ENCODE results near the gene PPARD.
"Not testable (repeated sequence)": the region's sequence is repeated elsewhere in the genome, so short reads cannot be mapped to it uniquely, and the experiment has no call there.

Gene PPARD

DNA sequence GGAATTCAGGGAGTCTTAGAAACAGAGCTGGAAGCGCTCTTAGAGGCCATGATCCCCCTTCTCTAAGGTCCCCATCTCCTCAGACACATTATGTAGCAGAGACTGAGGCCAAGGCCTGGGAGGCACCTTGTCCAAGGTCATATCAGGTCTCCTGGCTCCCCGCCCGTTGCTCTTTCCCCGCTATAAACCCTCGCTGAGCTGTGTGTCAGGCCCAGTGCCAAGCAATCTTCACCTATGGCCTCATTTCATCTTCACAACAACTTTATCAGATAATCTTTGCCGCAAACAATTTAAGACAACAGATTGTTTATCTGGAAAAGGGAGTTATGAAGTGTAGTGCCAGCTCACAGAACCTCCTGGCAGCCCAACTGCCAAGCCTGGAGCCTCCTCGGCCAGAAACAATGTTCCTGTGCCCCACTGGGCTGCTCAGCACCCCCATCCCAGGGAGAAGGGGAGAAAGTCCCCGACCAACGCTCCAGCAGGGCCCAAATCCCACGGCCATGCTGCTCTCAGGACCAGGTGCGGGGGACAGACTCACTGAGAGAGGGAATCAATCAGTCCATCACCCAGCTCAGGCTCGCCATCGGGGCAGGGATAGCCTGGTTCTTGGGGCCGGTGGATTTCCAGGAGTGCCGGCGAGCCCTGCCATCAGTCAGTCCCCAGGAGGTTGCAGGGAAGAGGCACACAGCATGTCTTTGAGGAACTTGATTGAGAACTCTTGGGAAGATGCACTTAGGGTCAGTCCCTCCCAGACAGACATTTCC is 92.9 kb downstream of the PPARD start:
- Histone ChIP-seq H3K9ac (ENCODE audit: low read length) (no peak overlapping the region), H3K4me1 (ENCODE audit: control insufficient read depth, insufficient read depth, low read length) (peaks cover 3% of the 10 kb centered on the region), H3K27me3 (ENCODE audit: control insufficient read depth, insufficient read depth, low read length) (no peaks in the 10 kb centered on the region), H3K36me3 (ENCODE audit: control insufficient read depth, insufficient read depth, low read length) (no peaks in the 10 kb centered on the region), H3K4me3 (ENCODE audit: low read length) (no peak overlapping the region), H3K27ac (ENCODE audit: low read depth, low read length) (no peak overlapping the region)

DNA sequence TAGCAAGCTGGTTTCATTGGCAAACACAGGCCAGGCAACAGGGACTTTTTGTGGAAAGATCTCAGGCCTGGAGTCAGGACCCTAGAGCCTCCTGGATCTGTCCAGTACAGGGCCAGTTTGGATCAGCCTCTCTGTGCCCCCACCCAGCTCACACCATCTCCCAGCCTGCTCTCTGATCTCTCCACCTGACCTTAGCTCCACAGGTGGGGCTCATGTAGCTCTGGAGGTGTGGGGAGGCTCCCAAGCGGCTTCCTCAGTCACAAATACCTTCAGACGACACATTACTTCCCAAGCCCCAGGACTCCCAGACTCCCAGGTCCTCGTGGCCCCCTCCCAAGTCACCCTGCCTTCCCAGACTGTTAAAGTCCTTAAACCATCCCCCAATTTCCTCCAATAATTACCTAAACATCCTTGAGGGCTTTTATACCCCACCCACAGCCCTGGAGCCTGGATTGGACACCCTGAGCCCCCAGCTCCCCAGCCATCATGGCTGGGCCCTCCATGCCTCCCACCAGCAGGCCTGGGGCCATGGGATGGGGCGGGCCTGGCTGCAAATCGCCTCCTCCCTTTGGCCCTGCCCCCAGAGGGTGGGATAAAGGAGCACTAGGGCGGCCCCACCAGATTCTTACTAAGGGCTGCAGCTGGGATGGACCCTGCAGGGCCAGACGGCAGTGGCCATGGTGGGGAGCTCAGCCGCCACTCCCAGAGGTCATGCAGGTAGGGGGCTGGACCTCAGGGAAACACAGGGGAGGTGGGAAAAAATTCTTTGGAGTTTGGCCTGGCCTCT is 93.9 kb downstream of the PPARD start:
- H3K9ac ChIP-seq (ENCODE audit: low read length) = no peak overlapping the region
- no peaks in the 10 kb centered on the region for H3K27me3 ChIP-seq (ENCODE audit: control insufficient read depth, insufficient read depth, low read length)
- peaks cover 3% of the 10 kb centered on the region for H3K4me1 ChIP-seq (ENCODE audit: control insufficient read depth, insufficient read depth, low read length)
- H3K27ac ChIP-seq (ENCODE audit: low read depth, low read length) = no peak overlapping the region
- no peaks in the 10 kb centered on the region for H3K36me3 ChIP-seq (ENCODE audit: control insufficient read depth, insufficient read depth, low read length)
- H3K4me3 ChIP-seq (ENCODE audit: low read length) = no peak overlapping the region

DNA sequence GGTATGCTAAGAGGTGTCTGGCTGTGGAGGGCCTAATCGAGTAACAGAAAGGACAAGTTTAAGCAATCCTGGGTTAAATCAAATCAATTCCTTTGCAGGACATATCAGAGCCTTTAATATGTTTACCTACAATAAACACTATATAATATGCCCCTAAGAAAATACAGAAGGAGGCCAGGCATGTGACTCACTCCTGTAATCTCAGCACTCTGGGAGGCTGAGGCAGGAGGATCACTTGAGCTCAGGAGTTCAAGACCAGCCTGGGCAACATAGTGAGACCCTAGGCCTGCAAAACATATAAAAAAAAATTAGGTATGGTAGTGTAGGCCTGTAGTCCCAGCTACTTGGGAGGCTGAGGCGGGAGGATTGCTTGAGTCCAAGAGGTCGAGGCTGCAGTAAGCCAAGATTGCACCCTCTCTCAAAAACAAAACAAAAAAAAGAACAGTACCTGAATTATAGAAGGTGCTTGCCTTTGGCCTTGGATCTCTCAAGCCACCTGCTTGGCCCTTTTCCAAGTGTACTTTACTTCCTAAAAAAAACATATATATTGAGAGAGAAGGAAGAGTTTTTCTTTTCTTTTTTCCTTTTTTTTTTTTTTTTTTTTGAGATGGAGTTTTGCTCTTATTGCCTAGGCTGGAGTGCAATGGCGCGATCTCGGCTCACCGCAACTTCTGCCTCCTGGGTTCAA is 96.2 kb downstream of the PPARD start:
- not testable (repeated sequence) for H3K27me3 ChIP-seq (ENCODE audit: control insufficient read depth, insufficient read depth, low read length); H3K4me1 ChIP-seq (ENCODE audit: control insufficient read depth, insufficient read depth, low read length); H3K9ac ChIP-seq (ENCODE audit: low read length); H3K27ac ChIP-seq (ENCODE audit: low read depth, low read length); H3K4me3 ChIP-seq (ENCODE audit: low read length); H3K36me3 ChIP-seq (ENCODE audit: control insufficient read depth, insufficient read depth, low read length)

DNA sequence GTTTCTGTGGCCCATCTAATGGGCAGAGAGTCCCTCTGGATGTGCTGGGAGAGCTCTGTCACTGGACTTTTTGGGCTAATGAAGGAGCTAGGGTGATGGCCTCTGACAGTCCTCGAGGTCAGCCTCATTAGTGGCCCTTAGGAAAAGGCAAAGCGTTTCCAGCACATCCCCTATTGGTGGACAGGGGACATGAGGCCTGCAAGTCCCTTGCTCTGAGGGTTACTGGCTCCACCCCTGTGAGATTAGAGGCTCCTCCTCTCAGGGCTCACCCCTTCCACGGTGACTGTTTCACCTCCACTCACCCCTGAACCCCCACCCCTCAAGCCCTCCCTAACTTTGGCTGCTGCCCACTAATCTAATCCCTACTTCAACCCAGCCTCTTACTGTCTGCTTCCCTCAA is 97.0 kb downstream of the PPARD start:
- Histone ChIP-seq H3K4me1 (ENCODE audit: control insufficient read depth, insufficient read depth, low read length) (peaks cover 3% of the 10 kb centered on the region), H3K27ac (ENCODE audit: low read depth, low read length) (no peak overlapping the region), H3K4me3 (ENCODE audit: low read length) (no peak overlapping the region), H3K9ac (ENCODE audit: low read length) (no peak overlapping the region), H3K27me3 (ENCODE audit: control insufficient read depth, insufficient read depth, low read length) (no peaks in the 10 kb centered on the region), H3K36me3 (ENCODE audit: control insufficient read depth, insufficient read depth, low read length) (no peaks in the 10 kb centered on the region)

- Histone ChIP-seq H3K36me3 (ENCODE audit: control insufficient read depth, insufficient read depth, low read length) (no peaks in the 10 kb centered on the region), H3K4me3 (ENCODE audit: low read length) (no peak overlapping the region), H3K27ac (ENCODE audit: low read depth, low read length) (no peak overlapping the region), H3K27me3 (ENCODE audit: control insufficient read depth, insufficient read depth, low read length) (no peaks in the 10 kb centered on the region), H3K9ac (ENCODE audit: low read length) (no peak overlapping the region), H3K4me1 (ENCODE audit: control insufficient read depth, insufficient read depth, low read length) (no peaks in the 10 kb centered on the region)
Observed at GRCh38 chr6:35441205-35441604, 98.8 kb downstream of the PPARD start.

- H3K4me3 ChIP-seq (ENCODE audit: low read length) = no peak overlapping the region
- no peak overlapping the region for H3K27ac ChIP-seq (ENCODE audit: low read depth, low read length)
- no peaks in the 10 kb centered on the region for H3K27me3 ChIP-seq (ENCODE audit: control insufficient read depth, insufficient read depth, low read length)
- no peak overlapping the region for H3K9ac ChIP-seq (ENCODE audit: low read length)
- H3K4me1 ChIP-seq (ENCODE audit: control insufficient read depth, insufficient read depth, low read length) = no peaks in the 10 kb centered on the region
- no peaks in the 10 kb centered on the region for H3K36me3 ChIP-seq (ENCODE audit: control insufficient read depth, insufficient read depth, low read length)
Observed at GRCh38 chr6:35441642-35442041, 99.3 kb downstream of the PPARD start.

DNA sequence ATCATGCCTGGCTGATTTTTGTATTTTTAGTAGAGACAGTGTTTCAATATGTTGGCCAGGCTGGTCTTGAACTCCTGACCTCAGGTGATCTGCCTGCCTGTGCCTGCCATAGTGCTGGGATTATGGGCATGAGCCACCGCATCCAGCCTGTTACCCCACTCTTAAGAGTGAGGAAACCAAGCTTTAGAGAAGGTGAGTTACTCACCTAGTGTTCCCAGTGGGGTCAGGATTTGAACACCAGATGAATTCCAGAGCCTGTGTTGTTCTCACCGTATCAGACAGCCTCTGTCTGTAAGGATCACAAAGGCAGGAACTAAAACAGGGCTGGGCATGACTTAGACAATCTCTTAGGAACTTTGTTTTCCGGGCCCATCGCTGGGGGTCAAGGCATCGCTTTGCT is 100.3 kb downstream of the PPARD start:
- no peak overlapping the region for H3K9ac ChIP-seq (ENCODE audit: low read length)
- H3K36me3 ChIP-seq (ENCODE audit: control insufficient read depth, insufficient read depth, low read length) = no peaks in the 10 kb centered on the region
- H3K27me3 ChIP-seq (ENCODE audit: control insufficient read depth, insufficient read depth, low read length) = no peaks in the 10 kb centered on the region
- H3K27ac ChIP-seq (ENCODE audit: low read depth, low read length) = no peak overlapping the region
- no peaks in the 10 kb centered on the region for H3K4me1 ChIP-seq (ENCODE audit: control insufficient read depth, insufficient read depth, low read length)
- no peak overlapping the region for H3K4me3 ChIP-seq (ENCODE audit: low read length)

GRCh38 chr6:35443341-35444030 is 101.1 kb downstream of the PPARD start:
- Histone ChIP-seq H3K27me3 (ENCODE audit: control insufficient read depth, insufficient read depth, low read length) (no peaks in the 10 kb centered on the region), H3K4me1 (ENCODE audit: control insufficient read depth, insufficient read depth, low read length) (no peaks in the 10 kb centered on the region), H3K9ac (ENCODE audit: low read length) (no peak overlapping the region), H3K4me3 (ENCODE audit: low read length) (no peak overlapping the region), H3K36me3 (ENCODE audit: control insufficient read depth, insufficient read depth, low read length) (no peaks in the 10 kb centered on the region), H3K27ac (ENCODE audit: low read depth, low read length) (no peak overlapping the region)

GRCh38 chr6:35445691-35446090 is 103.3 kb downstream of the PPARD start:
- Histone ChIP-seq H3K9ac (ENCODE audit: low read length) (no peak overlapping the region), H3K4me3 (ENCODE audit: low read length) (no peak overlapping the region), H3K27ac (ENCODE audit: low read depth, low read length) (no peak overlapping the region), H3K27me3 (ENCODE audit: control insufficient read depth, insufficient read depth, low read length) (no peaks in the 10 kb centered on the region), H3K36me3 (ENCODE audit: control insufficient read depth, insufficient read depth, low read length) (no peaks in the 10 kb centered on the region), H3K4me1 (ENCODE audit: control insufficient read depth, insufficient read depth, low read length) (no peaks in the 10 kb centered on the region)

GRCh38 chr6:35448191-35448590 is 105.8 kb downstream of the PPARD start:
- H3K36me3 ChIP-seq (ENCODE audit: control insufficient read depth, insufficient read depth, low read length) = no peaks in the 10 kb centered on the region
- H3K9ac ChIP-seq (ENCODE audit: low read length) = no peak overlapping the region
- H3K27ac ChIP-seq (ENCODE audit: low read depth, low read length) = no peak overlapping the region
- peaks cover 5% of the 10 kb centered on the region for H3K4me1 ChIP-seq (ENCODE audit: control insufficient read depth, insufficient read depth, low read length)
- no peaks in the 10 kb centered on the region for H3K27me3 ChIP-seq (ENCODE audit: control insufficient read depth, insufficient read depth, low read length)
- H3K4me3 ChIP-seq (ENCODE audit: low read length) = no peak overlapping the region

DNA sequence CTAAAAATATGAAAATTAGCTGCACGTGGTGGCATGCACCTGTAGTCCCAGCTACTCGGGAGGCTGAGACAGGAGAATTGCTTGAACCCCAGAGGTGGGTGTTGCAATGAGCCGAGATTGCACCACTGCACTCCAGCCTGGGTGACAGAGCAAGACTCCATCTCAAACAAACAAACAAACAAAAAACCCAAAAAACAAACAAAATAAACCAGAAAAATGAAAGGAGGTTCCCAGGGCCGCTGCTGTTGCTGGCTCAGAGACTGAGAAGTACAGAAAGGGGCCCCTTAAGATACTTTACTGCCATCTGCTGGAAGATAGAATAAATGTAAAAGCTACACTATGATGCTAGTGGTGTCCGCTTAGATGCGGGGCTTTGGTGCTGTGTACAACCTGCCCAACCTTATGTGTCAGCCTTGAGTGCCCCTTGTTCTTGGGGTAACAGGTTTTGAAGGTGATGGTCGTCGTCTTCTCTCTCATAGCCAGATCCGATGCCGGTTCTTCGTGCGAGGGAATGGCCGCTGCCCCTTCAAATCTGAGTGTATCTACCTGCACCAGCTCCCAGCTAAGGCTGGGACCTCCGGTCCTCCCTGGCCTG is 107.0 kb downstream of the PPARD start:
- no peak overlapping the region for H3K4me3 ChIP-seq (ENCODE audit: low read length)
- no peak overlapping the region for H3K27ac ChIP-seq (ENCODE audit: low read depth, low read length)
- peaks cover 7% of the 10 kb centered on the region for H3K4me1 ChIP-seq (ENCODE audit: control insufficient read depth, insufficient read depth, low read length)
- no peak overlapping the region for H3K9ac ChIP-seq (ENCODE audit: low read length)
- no peaks in the 10 kb centered on the region for H3K27me3 ChIP-seq (ENCODE audit: control insufficient read depth, insufficient read depth, low read length)
- H3K36me3 ChIP-seq (ENCODE audit: control insufficient read depth, insufficient read depth, low read length) = no peaks in the 10 kb centered on the region

Measured in rectal smooth muscle tissue (tissue), 1 donor.